NB4 (cell line): ENCODE data around the gene ZNHIT3.

Experiments
- MYC ChIP-seq: IDR thresholded peaks from 2 replicates; pipeline ENCODE4 v1.6.1; 2011; ENCODE audit warnings: low read depth, low read length
- POLR2A ChIP-seq: IDR thresholded peaks from 2 replicates; pipeline ENCODE4 v1.6.1; 2011; ENCODE audit warnings: mild to moderate bottlenecking; ENCODE audit not compliant: insufficient read length; ENCODE audit errors: extremely low read depth
- TF ChIP-seq, protein P1 (sequence below): IDR thresholded peaks from one replicate; pipeline ENCODE4 v1.5.1; 2012; ENCODE audit warnings: low read depth, low read length
- TF ChIP-seq, protein P2 (sequence below): IDR thresholded peaks from 2 replicates; pipeline ENCODE4 v1.6.1; 2011; ENCODE audit warnings: low read depth, low read length

DNA sequence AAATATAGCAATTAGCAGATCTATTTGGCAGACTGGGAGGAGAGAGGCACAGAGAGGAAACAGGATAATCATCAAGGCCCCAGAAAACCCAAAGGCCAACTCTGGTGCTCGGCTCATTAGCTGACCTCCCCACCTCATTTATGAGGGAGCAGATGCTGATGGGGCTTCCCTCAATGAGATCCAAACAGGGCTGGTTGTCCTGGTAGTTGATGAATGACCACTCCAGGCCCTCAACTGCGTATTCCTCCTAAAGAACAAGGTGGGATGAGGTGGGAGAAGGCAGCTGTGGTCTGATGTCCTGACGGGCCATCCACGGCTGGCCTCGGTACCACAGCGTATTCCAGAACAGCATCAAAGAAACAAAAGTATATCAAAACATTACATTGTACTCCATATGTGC lies 20.8 kb downstream of the ZNHIT3 start:
- TF ChIP-seq POLR2A (no peak), MYC (no peak)
- TF ChIP-seq, protein P1, sequence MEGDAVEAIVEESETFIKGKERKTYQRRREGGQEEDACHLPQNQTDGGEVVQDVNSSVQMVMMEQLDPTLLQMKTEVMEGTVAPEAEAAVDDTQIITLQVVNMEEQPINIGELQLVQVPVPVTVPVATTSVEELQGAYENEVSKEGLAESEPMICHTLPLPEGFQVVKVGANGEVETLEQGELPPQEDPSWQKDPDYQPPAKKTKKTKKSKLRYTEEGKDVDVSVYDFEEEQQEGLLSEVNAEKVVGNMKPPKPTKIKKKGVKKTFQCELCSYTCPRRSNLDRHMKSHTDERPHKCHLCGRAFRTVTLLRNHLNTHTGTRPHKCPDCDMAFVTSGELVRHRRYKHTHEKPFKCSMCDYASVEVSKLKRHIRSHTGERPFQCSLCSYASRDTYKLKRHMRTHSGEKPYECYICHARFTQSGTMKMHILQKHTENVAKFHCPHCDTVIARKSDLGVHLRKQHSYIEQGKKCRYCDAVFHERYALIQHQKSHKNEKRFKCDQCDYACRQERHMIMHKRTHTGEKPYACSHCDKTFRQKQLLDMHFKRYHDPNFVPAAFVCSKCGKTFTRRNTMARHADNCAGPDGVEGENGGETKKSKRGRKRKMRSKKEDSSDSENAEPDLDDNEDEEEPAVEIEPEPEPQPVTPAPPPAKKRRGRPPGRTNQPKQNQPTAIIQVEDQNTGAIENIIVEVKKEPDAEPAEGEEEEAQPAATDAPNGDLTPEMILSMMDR = no peak
- TF ChIP-seq, protein P2, sequence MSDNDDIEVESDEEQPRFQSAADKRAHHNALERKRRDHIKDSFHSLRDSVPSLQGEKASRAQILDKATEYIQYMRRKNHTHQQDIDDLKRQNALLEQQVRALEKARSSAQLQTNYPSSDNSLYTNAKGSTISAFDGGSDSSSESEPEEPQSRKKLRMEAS = no peak
